Ramos (cell line): ENCODE data around the gene MPRIP.

Experiments used
- in situ Hi-C: fragments of 300-500 bp; cut with MboI; formaldehyde crosslinking; loops from one replicate; pipeline ENCODE4 v1.14.3; 2022; ENCODE audit warnings: low sequenced_read_pairs; ENCODE audit not compliant: unreplicated experiment

Gene MPRIP

GRCh38 chr17:17220529-17220928 is 178.3 kb downstream of the MPRIP start:
- in situ Hi-C loops, result loop anchor here (5.0 kb wide), 1 partner anchor 48 kb away; no protein-coding TSS in a partner anchor

GRCh38 chr17:17221329-17221728 is 179.1 kb downstream of the MPRIP start:
- in situ Hi-C loops, result loop anchor here (5.0 kb wide), 1 partner anchor 49 kb away; no protein-coding TSS in a partner anchor

GRCh38 chr17:17223736-17224135 is 181.5 kb downstream of the MPRIP start:
- in situ Hi-C loops, result loop anchor here (5.0 kb wide), 1 partner anchor 51 kb away; no protein-coding TSS in a partner anchor

GRCh38 chr17:17224137-17224536 is 181.9 kb downstream of the MPRIP start:
- in situ Hi-C loops, result loop anchor here (5.0 kb wide), 1 partner anchor 52 kb away; no protein-coding TSS in a partner anchor

GRCh38 chr17:17225901-17226300 is 183.6 kb downstream of the MPRIP start:
- in situ Hi-C loops, result no loop called here

GRCh38 chr17:17226451-17227265 is 184.4 kb downstream of the MPRIP start:
- in situ Hi-C loops, result no loop called here

GRCh38 chr17:17227608-17228520 is 185.6 kb downstream of the MPRIP start:
- in situ Hi-C loops, result no loop called here

GRCh38 chr17:17228521-17229279 is 186.4 kb downstream of the MPRIP start:
- in situ Hi-C loops, result no loop called here

- in situ Hi-C loops, result no loop called here
Observed at GRCh38 chr17:17229416-17230384, 187.4 kb downstream of the MPRIP start.

GRCh38 chr17:17231621-17232302 is 189.5 kb downstream of the MPRIP start:
- in situ Hi-C loops, result no loop called here

GRCh38 chr17:17232303-17232621 is 190.0 kb downstream of the MPRIP start:
- in situ Hi-C loops, result no loop called here

GRCh38 chr17:17235212-17236174 is 193.2 kb downstream of the MPRIP start:
- in situ Hi-C loops, result no loop called here

- in situ Hi-C loops, result no loop called here
Observed at GRCh38 chr17:17236295-17237025, 194.2 kb downstream of the MPRIP start.

GRCh38 chr17:17237026-17237799 is 195.0 kb downstream of the MPRIP start, which contains the start of gene FLCN:
Gene FLCN, minus strand, starts transcription at chr17:17237168. Its CDS starts 9,031 bp downstream, at chr17:17228137.
- in situ Hi-C loops, result no loop called here

GRCh38 chr17:17239832-17240231 is 197.6 kb downstream of the MPRIP start:
- in situ Hi-C loops, result no loop called here

GRCh38 chr17:17241656-17242055 is 199.4 kb downstream of the MPRIP start:
- in situ Hi-C loops, result no loop called here
